ENCODE data around the gene CERS1. TPM values are rescaled to one million over a fixed set of nuclear protein-coding genes. Genes with fewer than 3 reads are reported as not detected.

CERS1 gene
- total RNA-seq, 2 experiments from 2014 or later: not detected

GRCh38 chr19:18868380-18869022 lies 27.5 kb downstream of the CERS1 start:
- Mint-ChIP-seq H3K4me3 (no peak overlapping the region), H3K9me3 (no peaks in the 10 kb centered on the region), H3K36me3 (ENCODE audit: low read depth) (peaks cover 43% of the 10 kb centered on the region), H3K27me3 (peaks cover 3% of the 10 kb centered on the region), H3K4me1 (peaks cover 1% of the 10 kb centered on the region), H3K27ac (no peak overlapping the region)
- ChIA-PET POLR2A (no interaction called here), CTCF (no interaction called here)
- no peak for DNase-seq

GRCh38 chr19:18867751-18868150 lies 28.2 kb downstream of the CERS1 start:
- ChIA-PET CTCF (no interaction called here), POLR2A (no interaction called here)
- H3K36me3 Mint-ChIP-seq (ENCODE audit: low read depth): peaks cover 47% of the 10 kb centered on the region
- H3K27ac Mint-ChIP-seq: no peak overlapping the region
- no peak overlapping the region for H3K4me3 Mint-ChIP-seq
- no peaks in the 10 kb centered on the region for H3K9me3 Mint-ChIP-seq
- peaks cover 3% of the 10 kb centered on the region for H3K27me3 Mint-ChIP-seq
- DNase-seq: no peak
- peaks cover 1% of the 10 kb centered on the region for H3K4me1 Mint-ChIP-seq

GRCh38 chr19:18867199-18867598 lies 28.8 kb downstream of the CERS1 start:
- Mint-ChIP-seq H3K9me3 (no peaks in the 10 kb centered on the region), H3K4me1 (peaks cover 1% of the 10 kb centered on the region), H3K36me3 (ENCODE audit: low read depth) (peaks cover 52% of the 10 kb centered on the region), H3K27ac (no peak overlapping the region), H3K27me3 (peaks cover 3% of the 10 kb centered on the region), H3K4me3 (no peak overlapping the region)
- ChIA-PET CTCF (interaction anchor here (0.8 to 1.8 kb wide), 3 partner anchors 11 to 24 kb away, joined by 3 to 6 read pairs (median 4); no protein-coding TSS in a partner anchor), POLR2A (no interaction called here)
- no peak for DNase-seq

- H3K4me1 Mint-ChIP-seq: peaks cover 1% of the 10 kb centered on the region
- H3K9me3 Mint-ChIP-seq: no peaks in the 10 kb centered on the region
- no peak overlapping the region for H3K4me3 Mint-ChIP-seq
- ChIA-PET CTCF (interaction anchor here (0.8 to 1.8 kb wide), 5 partner anchors 11 to 35 kb away, joined by 3 to 6 read pairs (median 4); partner anchors contain the start of gene UPF1), POLR2A (no interaction called here)
- H3K27ac Mint-ChIP-seq: no peak overlapping the region
- peaks cover 3% of the 10 kb centered on the region for H3K27me3 Mint-ChIP-seq
- peaks cover 56% of the 10 kb centered on the region for H3K36me3 Mint-ChIP-seq (ENCODE audit: low read depth)
- no peak for DNase-seq
Measured at GRCh38 chr19:18866800-18867123, 29.2 kb downstream of the CERS1 start.

GRCh38 chr19:18865973-18866799 lies 29.8 kb downstream of the CERS1 start:
- no peak overlapping the region for H3K4me3 Mint-ChIP-seq
- H3K27me3 Mint-ChIP-seq: no peaks in the 10 kb centered on the region
- H3K27ac Mint-ChIP-seq: no peak overlapping the region
- peak; percentile 65 for DNase-seq
- peaks cover 1% of the 10 kb centered on the region for H3K4me1 Mint-ChIP-seq
- peaks cover 62% of the 10 kb centered on the region for H3K36me3 Mint-ChIP-seq (ENCODE audit: low read depth)
- POLR2A ChIA-PET: no interaction called here
- no peaks in the 10 kb centered on the region for H3K9me3 Mint-ChIP-seq
- CTCF ChIA-PET: interaction anchor here (0.7 to 1.8 kb wide), 6 partner anchors 10 to 35 kb away, joined by 3 to 6 read pairs (median 3); partner anchors contain the start of gene UPF1

- Mint-ChIP-seq H3K27me3 (no peaks in the 10 kb centered on the region), H3K4me3 (no peak overlapping the region), H3K36me3 (ENCODE audit: low read depth) (peaks cover 70% of the 10 kb centered on the region), H3K4me1 (peaks cover 4% of the 10 kb centered on the region), H3K9me3 (no peaks in the 10 kb centered on the region), H3K27ac (no peak overlapping the region)
- ChIA-PET POLR2A (no interaction called here), CTCF (interaction anchor here (0.7 to 1.8 kb wide), 4 partner anchors 9 to 34 kb away, joined by 3 to 6 read pairs (median 4); partner anchors contain the start of gene UPF1)
- no peak for DNase-seq
Measured at GRCh38 chr19:18865106-18865972, 30.6 kb downstream of the CERS1 start.

GRCh38 chr19:18863843-18864362 lies 32.1 kb downstream of the CERS1 start:
- Mint-ChIP-seq H3K27ac (no peak overlapping the region), H3K27me3 (no peaks in the 10 kb centered on the region), H3K4me3 (no peak overlapping the region), H3K4me1 (peaks cover 4% of the 10 kb centered on the region), H3K36me3 (ENCODE audit: low read depth) (peaks cover 73% of the 10 kb centered on the region), H3K9me3 (no peaks in the 10 kb centered on the region)
- ChIA-PET POLR2A (interaction anchor here (1.0 kb wide), 1 partner anchor 9 kb away, joined by 3 read pairs; no protein-coding TSS in a partner anchor), CTCF (interaction anchor here (0.8 to 1.2 kb wide), 2 partner anchors 15 to 174 kb away, joined by 3 read pairs; no protein-coding TSS in a partner anchor)
- no peak for DNase-seq

- Mint-ChIP-seq H3K27ac (no peak overlapping the region), H3K4me3 (no peak overlapping the region), H3K4me1 (peaks cover 4% of the 10 kb centered on the region), H3K36me3 (ENCODE audit: low read depth) (peaks cover 74% of the 10 kb centered on the region), H3K27me3 (no peaks in the 10 kb centered on the region), H3K9me3 (no peaks in the 10 kb centered on the region)
- no peak for DNase-seq
- CTCF ChIA-PET: interaction anchor here (1.0 to 1.2 kb wide), 2 partner anchors 14 to 15 kb away, joined by 3 read pairs; no protein-coding TSS in a partner anchor
- POLR2A ChIA-PET: interaction anchor here (1.0 kb wide), 1 partner anchor 8 kb away, joined by 3 read pairs; no protein-coding TSS in a partner anchor
Measured at GRCh38 chr19:18862976-18863842, 32.7 kb downstream of the CERS1 start.

GRCh38 chr19:18861917-18862316 lies 34.0 kb downstream of the CERS1 start:
- Mint-ChIP-seq H3K27ac (no peak overlapping the region), H3K36me3 (ENCODE audit: low read depth) (peaks cover 71% of the 10 kb centered on the region), H3K4me3 (no peak overlapping the region), H3K9me3 (no peaks in the 10 kb centered on the region), H3K4me1 (peaks cover 4% of the 10 kb centered on the region), H3K27me3 (no peaks in the 10 kb centered on the region)
- POLR2A ChIA-PET: interaction anchor here (0.6 to 0.7 kb wide), 2 partner anchors 11 to 76 kb away, joined by 3 to 4 read pairs; no protein-coding TSS in a partner anchor
- no peak for DNase-seq
- CTCF ChIA-PET: no interaction called here

GRCh38 chr19:18861235-18861634 lies 34.7 kb downstream of the CERS1 start:
- no peak for DNase-seq
- Mint-ChIP-seq H3K9me3 (no peaks in the 10 kb centered on the region), H3K4me3 (no peak overlapping the region), H3K4me1 (peaks cover 4% of the 10 kb centered on the region), H3K36me3 (ENCODE audit: low read depth) (peaks cover 73% of the 10 kb centered on the region), H3K27me3 (no peaks in the 10 kb centered on the region), H3K27ac (no peak overlapping the region)
- ChIA-PET CTCF (no interaction called here), POLR2A (interaction anchor here (0.7 kb wide), 1 partner anchor 75 kb away, joined by 4 read pairs; no protein-coding TSS in a partner anchor)

- ChIA-PET CTCF (no interaction called here), POLR2A (no interaction called here)
- Mint-ChIP-seq H3K4me3 (no peak overlapping the region), H3K4me1 (peaks cover 3% of the 10 kb centered on the region), H3K27ac (no peak overlapping the region), H3K27me3 (no peaks in the 10 kb centered on the region), H3K36me3 (ENCODE audit: low read depth) (peaks cover 72% of the 10 kb centered on the region), H3K9me3 (no peaks in the 10 kb centered on the region)
- no peak for DNase-seq
Measured at GRCh38 chr19:18860725-18861124, 35.2 kb downstream of the CERS1 start.

- Mint-ChIP-seq H3K9me3 (no peaks in the 10 kb centered on the region), H3K4me1 (peaks cover 3% of the 10 kb centered on the region), H3K4me3 (no peak overlapping the region), H3K27ac (no peak overlapping the region), H3K36me3 (ENCODE audit: low read depth) (peaks cover 73% of the 10 kb centered on the region), H3K27me3 (no peaks in the 10 kb centered on the region)
- ChIA-PET POLR2A (no interaction called here), CTCF (no interaction called here)
- DNase-seq: no peak
Measured at GRCh38 chr19:18860302-18860700, 35.7 kb downstream of the CERS1 start.
